HCT116 (cell line): ENCODE data around the gene CREB3L4.

Experiments
- CBX3 ChIP-seq: IDR thresholded peaks from 2 replicates; pipeline ENCODE4 v1.6.1; 2012; ENCODE audit warnings: low read depth
- POLR2AphosphoS5 ChIP-seq: IDR thresholded peaks from 2 replicates; pipeline ENCODE4 v1.6.1; 2011; ENCODE audit warnings: mild to moderate bottlenecking, low read depth, low read length, moderate library complexity

DNA sequence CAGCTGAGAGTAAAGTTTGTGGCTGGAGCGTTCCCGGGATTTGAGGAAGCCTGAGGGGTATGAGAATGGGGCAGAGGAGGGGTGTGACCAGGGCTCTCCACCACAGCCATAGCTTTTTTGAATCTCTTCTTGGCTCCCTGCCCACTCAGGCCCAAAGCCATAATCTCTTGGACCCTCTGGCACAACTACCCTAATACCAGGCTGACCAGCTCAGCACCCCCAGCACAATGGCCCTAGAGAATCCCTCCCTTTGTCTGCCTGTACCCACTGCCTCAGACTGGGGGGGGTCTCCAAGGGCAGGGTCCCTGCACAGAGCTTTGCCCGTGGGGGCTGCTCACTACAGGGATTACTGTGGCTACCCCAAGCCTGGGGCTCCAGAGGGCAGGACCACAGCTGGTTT, 28.7 kb upstream of the CREB3L4 start:
- no peak for TF ChIP-seq CBX3
- no peak for TF ChIP-seq POLR2AphosphoS5
